ENCODE results near the gene NYAP2. TPM values are rescaled to one million over a fixed set of nuclear protein-coding genes. Genes with fewer than 3 reads are reported as not detected.

The NYAP2 gene
- total RNA-seq, 1 donor from 2014 or later: not detected

DNA sequence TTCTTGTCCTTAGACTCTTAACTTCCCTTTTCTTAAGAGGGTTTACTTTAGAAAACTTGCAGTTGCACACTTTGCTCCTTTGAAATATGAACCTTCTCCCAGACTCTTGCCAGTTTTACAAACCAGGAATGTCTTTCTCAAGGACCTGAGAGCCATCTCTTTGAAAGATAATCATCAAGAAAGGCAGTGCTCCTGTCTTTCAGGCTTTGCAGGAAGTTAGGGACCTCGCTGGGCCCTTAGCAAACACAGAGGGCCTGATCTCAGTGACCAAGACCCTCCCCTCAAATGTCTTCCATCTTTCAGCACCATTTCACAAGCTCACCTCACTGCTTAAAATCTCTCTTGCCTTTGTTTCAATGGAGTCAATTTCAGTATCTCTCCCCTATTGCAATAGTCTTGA lies 32.0 kb upstream of the NYAP2 start:
- TF ChIP-seq CTCF (IDR thresholded peaks at IDR 0.05; ENCODE audit: unreplicated experiment): no peak
- no peak for DNase-seq (ENCODE audit: low spot score)
- Mint-ChIP-seq H3K9me3 (ENCODE audit: unreplicated experiment) (no peaks in the 10 kb centered on the region), H3K27me3 (ENCODE audit: unreplicated experiment) (no peaks in the 10 kb centered on the region), H3K27ac (ENCODE audit: unreplicated experiment) (no peak overlapping the region), H3K4me1 (ENCODE audit: unreplicated experiment) (peaks cover 29% of the 10 kb centered on the region), H3K36me3 (ENCODE audit: low read depth, unreplicated experiment) (no peaks in the 10 kb centered on the region), H3K4me3 (ENCODE audit: unreplicated experiment) (no peak overlapping the region)

- Mint-ChIP-seq H3K27ac (ENCODE audit: unreplicated experiment) (no peak overlapping the region), H3K4me3 (ENCODE audit: unreplicated experiment) (no peak overlapping the region), H3K27me3 (ENCODE audit: unreplicated experiment) (peaks cover 4% of the 10 kb centered on the region), H3K4me1 (ENCODE audit: unreplicated experiment) (no peaks in the 10 kb centered on the region), H3K36me3 (ENCODE audit: low read depth, unreplicated experiment) (no peaks in the 10 kb centered on the region), H3K9me3 (ENCODE audit: unreplicated experiment) (no peaks in the 10 kb centered on the region)
- TF ChIP-seq CTCF (IDR thresholded peaks at IDR 0.05; ENCODE audit: unreplicated experiment): no peak
- no peak for DNase-seq (ENCODE audit: low spot score)
Measured at GRCh38 chr2:225378984-225379383, 20.5 kb upstream of the NYAP2 start.

GRCh38 chr2:225379856-225380255 lies 19.7 kb upstream of the NYAP2 start:
- no peaks in the 10 kb centered on the region for H3K4me1 Mint-ChIP-seq (ENCODE audit: unreplicated experiment)
- no peak for DNase-seq (ENCODE audit: low spot score)
- no peak overlapping the region for H3K4me3 Mint-ChIP-seq (ENCODE audit: unreplicated experiment)
- H3K27ac Mint-ChIP-seq (ENCODE audit: unreplicated experiment): no peak overlapping the region
- no peaks in the 10 kb centered on the region for H3K36me3 Mint-ChIP-seq (ENCODE audit: low read depth, unreplicated experiment)
- no peaks in the 10 kb centered on the region for H3K9me3 Mint-ChIP-seq (ENCODE audit: unreplicated experiment)
- H3K27me3 Mint-ChIP-seq (ENCODE audit: unreplicated experiment): peaks cover 4% of the 10 kb centered on the region
- no peak for TF ChIP-seq CTCF (IDR thresholded peaks at IDR 0.05; ENCODE audit: unreplicated experiment)

DNA sequence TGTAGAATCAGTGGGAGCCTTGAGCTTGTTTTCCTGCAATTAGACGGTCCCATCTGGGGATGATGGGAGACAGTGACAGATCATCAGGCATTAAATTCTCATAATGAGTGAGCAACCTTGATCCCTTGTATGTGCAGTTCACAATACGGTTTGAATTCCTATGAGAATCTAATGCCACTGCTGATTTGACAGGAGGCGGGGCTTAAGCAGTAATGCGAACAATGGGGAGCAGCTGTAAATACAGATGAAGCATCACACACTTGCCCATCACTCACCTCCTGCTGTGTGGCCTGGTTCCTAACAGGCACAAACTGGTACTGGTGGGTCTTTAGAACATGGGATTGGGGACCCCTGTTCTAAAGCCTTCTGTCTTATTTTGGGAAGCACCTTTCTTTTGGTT lies 17.9 kb upstream of the NYAP2 start:
- TF ChIP-seq CTCF (IDR thresholded peaks at IDR 0.05; ENCODE audit: unreplicated experiment): no peak
- H3K9me3 Mint-ChIP-seq (ENCODE audit: unreplicated experiment): no peaks in the 10 kb centered on the region
- no peak overlapping the region for H3K27ac Mint-ChIP-seq (ENCODE audit: unreplicated experiment)
- H3K4me1 Mint-ChIP-seq (ENCODE audit: unreplicated experiment): no peaks in the 10 kb centered on the region
- H3K4me3 Mint-ChIP-seq (ENCODE audit: unreplicated experiment): no peak overlapping the region
- H3K36me3 Mint-ChIP-seq (ENCODE audit: low read depth, unreplicated experiment): no peaks in the 10 kb centered on the region
- no peak for DNase-seq (ENCODE audit: low spot score)
- peaks cover 3% of the 10 kb centered on the region for H3K27me3 Mint-ChIP-seq (ENCODE audit: unreplicated experiment)

- H3K27me3 Mint-ChIP-seq (ENCODE audit: unreplicated experiment): peaks cover 3% of the 10 kb centered on the region
- H3K4me1 Mint-ChIP-seq (ENCODE audit: unreplicated experiment): no peaks in the 10 kb centered on the region
- H3K9me3 Mint-ChIP-seq (ENCODE audit: unreplicated experiment): no peaks in the 10 kb centered on the region
- H3K4me3 Mint-ChIP-seq (ENCODE audit: unreplicated experiment): no peak overlapping the region
- H3K36me3 Mint-ChIP-seq (ENCODE audit: low read depth, unreplicated experiment): no peaks in the 10 kb centered on the region
- no peak for TF ChIP-seq CTCF (IDR thresholded peaks at IDR 0.05; ENCODE audit: unreplicated experiment)
- H3K27ac Mint-ChIP-seq (ENCODE audit: unreplicated experiment): no peak overlapping the region
- DNase-seq (ENCODE audit: low spot score): no peak
Measured at GRCh38 chr2:225398372-225398771, 1.1 kb upstream of the NYAP2 start.

All from endothelial cell (in vitro differentiated cells).